ENCODE data around the gene KCTD1. TPM values are rescaled to one million over a fixed set of nuclear protein-coding genes. Genes with fewer than 3 reads are reported as not detected.

KCTD1 gene
- polyA plus RNA-seq, 1 of the 3 experiments (the other 2 are of a cell fraction), result 12.8 TPM

DNA sequence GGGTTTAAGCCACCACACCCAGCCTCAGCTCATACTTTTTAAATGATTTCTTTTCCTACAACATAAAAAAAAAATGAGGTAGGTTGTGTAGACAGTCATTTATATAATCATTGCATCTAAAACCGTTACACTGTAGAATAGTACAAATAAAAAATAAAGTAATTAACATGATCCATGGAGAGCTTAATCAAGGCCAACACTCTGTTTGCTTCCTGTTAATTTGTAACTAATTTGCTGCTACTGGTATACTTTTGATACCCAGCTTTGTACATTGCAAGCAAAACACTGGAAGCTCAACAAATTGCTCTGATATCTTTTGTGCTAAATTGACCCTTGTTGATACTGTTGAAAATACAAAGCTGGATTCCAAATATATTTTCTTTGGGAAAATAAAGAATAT, 20.2 kb upstream of the KCTD1 start:
- no peaks in the 10 kb centered on the region for H3K79me2 ChIP-seq (ENCODE audit: insufficient read depth)
- H3K9me3 ChIP-seq, result no peaks in the 10 kb centered on the region
- TF ChIP-seq, protein P1, sequence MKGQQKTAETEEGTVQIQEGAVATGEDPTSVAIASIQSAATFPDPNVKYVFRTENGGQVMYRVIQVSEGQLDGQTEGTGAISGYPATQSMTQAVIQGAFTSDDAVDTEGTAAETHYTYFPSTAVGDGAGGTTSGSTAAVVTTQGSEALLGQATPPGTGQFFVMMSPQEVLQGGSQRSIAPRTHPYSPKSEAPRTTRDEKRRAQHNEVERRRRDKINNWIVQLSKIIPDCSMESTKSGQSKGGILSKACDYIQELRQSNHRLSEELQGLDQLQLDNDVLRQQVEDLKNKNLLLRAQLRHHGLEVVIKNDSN (IDR thresholded peaks at IDR 0.05; ENCODE audit: borderline replicate concordance, low read depth), result no peak
- TF ChIP-seq TEAD4 (IDR thresholded peaks at IDR 0.05; ENCODE audit: borderline replicate concordance, insufficient read depth) (no peak), MAX (IDR thresholded peaks at IDR 0.05; ENCODE audit: low read depth) (no peak), GATA2 (CRISPR knock-in tag; IDR thresholded peaks at IDR 0.05) (no peak)
- peaks cover 0 to 2% of the 10 kb centered on the region in 2 experiments; a peak in 1 of 4 replicates for H3K4me1 ChIP-seq (ENCODE audit: control insufficient read depth in 1 of 2, insufficient read depth in 2 of 2, low read depth in 1 of 2, low read length in 1 of 2)
- H2AFZ ChIP-seq (ENCODE audit: low read depth), result no peak overlapping the region
- H3K4me3 ChIP-seq (ENCODE audit: low read depth in 2 of 2, low read length in 1 of 2), result no peak overlapping the region
- DNase-seq, result no peak
- 53% methylated on average over 1 of the region's 1 CpG for WGBS (ENCODE audit: low lambda C conversion rate)
- H4K20me1 ChIP-seq (ENCODE audit: insufficient read depth), result no peaks in the 10 kb centered on the region
- ChIA-PET POLR2A (no interaction called here), CTCF (interaction anchor here (0.8 to 1.5 kb wide), 3 partner anchors 21 to 262 kb away, joined by 3 to 5 read pairs (median 4); partner anchors contain the start of gene KCTD1)
- no peaks in the 10 kb centered on the region for H3K36me3 ChIP-seq (replicated peaks in 1 of 2; ENCODE audit: control insufficient read depth in 1 of 2, insufficient read depth in 2 of 2, low read length in 1 of 2)
- H3K4me2 ChIP-seq, result no peak overlapping the region
- H3F3A ChIP-seq (replicated peaks; ENCODE audit: insufficient read depth), result no peaks in the 10 kb centered on the region
- no peaks in the 10 kb centered on the region for H3K9me2 ChIP-seq
- H3K9ac ChIP-seq, result no peak overlapping the region
- H3K27ac ChIP-seq (ENCODE audit: low read depth in 2 of 2, low read length in 1 of 2), result no peak overlapping the region
- H3K27me3 ChIP-seq (ENCODE audit: insufficient read depth), result no peaks in the 10 kb centered on the region

DNA sequence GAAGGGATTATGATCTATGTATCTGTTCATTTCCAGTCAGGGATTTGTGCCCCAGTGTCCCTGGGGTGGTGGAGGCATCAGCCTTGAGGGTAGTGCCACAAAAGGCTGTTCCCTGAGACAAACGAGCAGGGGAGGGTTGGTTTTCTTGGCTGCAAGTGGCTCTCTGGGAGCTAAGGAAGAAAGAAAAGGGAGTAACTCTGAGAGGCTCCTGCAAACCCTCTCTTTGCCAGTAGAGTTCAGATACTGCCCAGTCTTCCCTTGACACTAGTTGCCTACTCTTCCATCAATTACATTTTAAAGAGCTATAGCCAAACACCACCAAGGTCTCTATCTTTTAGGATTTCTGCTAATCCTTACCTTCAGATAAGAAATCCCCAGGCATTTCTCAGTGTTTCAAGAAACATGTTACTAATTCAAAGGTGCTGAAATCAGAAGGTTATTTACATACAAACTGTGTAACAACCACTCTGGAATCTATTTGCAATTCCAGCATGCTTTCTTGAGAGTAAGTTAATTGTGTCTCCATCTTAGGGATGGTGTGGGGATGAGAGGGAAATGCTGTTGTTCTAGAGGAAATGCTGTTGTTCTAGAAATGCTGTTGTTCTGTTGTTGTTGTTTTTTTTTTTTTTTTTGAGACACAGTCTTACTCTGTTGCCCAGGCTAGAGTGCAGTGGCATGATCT, 18.7 kb upstream of the KCTD1 start:
- Histone ChIP-seq H2AFZ (ENCODE audit: low read depth) (no peak overlapping the region), H3K9me3 (no peaks in the 10 kb centered on the region), H3K36me3 (replicated peaks in 1 of 2; ENCODE audit: control insufficient read depth in 1 of 2, insufficient read depth in 2 of 2, low read length in 1 of 2) (no peaks in the 10 kb centered on the region), H4K20me1 (ENCODE audit: insufficient read depth) (no peaks in the 10 kb centered on the region), H3K27ac (ENCODE audit: low read depth in 2 of 2, low read length in 1 of 2) (no peak overlapping the region), H3K9ac (no peak overlapping the region), H3K9me2 (no peaks in the 10 kb centered on the region), H3K4me2 (no peak overlapping the region), H3K4me3 (ENCODE audit: low read depth in 2 of 2, low read length in 1 of 2) (no peak overlapping the region), H3K79me2 (ENCODE audit: insufficient read depth) (no peaks in the 10 kb centered on the region), H3K27me3 (ENCODE audit: insufficient read depth) (no peaks in the 10 kb centered on the region), H3K4me1 (ENCODE audit: control insufficient read depth in 1 of 2, insufficient read depth in 2 of 2, low read depth in 1 of 2, low read length in 1 of 2) (no peaks in the 10 kb centered on the region), H3F3A (replicated peaks; ENCODE audit: insufficient read depth) (no peaks in the 10 kb centered on the region)
- POLR2A ChIA-PET, result no interaction called here
- DNase-seq, result no peak
- CTCF ChIA-PET, result interaction anchor here (1.8 kb wide), 1 partner anchor 19 kb away, joined by 7 read pairs; the partner anchor contains the start of gene KCTD1
- WGBS (ENCODE audit: low lambda C conversion rate), result 57% methylated on average over 1 of the region's 1 CpG
- TF ChIP-seq RXRA (IDR thresholded peaks at IDR 0.05; ENCODE audit: borderline replicate concordance, low read depth) (no peak), YY1 (IDR thresholded peaks at IDR 0.05; ENCODE audit: low read depth) (no peak), CTCF (IDR thresholded peaks at IDR 0.05) (no peak), POLR2AphosphoS5 (IDR thresholded peaks at IDR 0.05; ENCODE audit: low read depth, low read length) (no peak), ELF1 (IDR thresholded peaks at IDR 0.05) (no peak)
